GM19193 (cell line): ENCODE data around the gene PLEKHA1.

Experiments used
- POLR2A ChIP-seq: IDR thresholded peaks from 4 replicates; pipeline ENCODE4 v1.6.1; 2011; ENCODE audit not compliant: insufficient read depth, insufficient read length; ENCODE audit errors: extremely low read depth

Gene PLEKHA1

DNA sequence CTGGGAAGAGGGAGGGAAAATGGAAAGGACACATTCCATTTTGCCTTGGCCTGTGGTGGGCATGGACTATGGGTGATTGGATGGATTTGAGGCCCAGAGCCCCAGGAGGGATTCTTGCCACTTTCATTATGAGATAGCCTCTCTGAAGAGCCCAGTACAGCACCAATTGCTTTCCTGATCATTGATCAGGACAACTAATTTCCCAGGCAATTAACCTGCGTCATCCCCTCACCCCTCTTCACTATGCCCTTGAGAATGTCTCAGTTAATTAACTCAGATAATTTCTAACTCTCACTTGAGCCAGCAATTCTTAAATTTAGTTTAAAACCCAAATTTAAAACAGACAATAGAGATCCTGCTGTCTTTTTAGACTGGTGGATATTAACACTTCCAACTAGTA lies 13.5 kb upstream of the PLEKHA1 start:
- no peak for TF ChIP-seq POLR2A

DNA sequence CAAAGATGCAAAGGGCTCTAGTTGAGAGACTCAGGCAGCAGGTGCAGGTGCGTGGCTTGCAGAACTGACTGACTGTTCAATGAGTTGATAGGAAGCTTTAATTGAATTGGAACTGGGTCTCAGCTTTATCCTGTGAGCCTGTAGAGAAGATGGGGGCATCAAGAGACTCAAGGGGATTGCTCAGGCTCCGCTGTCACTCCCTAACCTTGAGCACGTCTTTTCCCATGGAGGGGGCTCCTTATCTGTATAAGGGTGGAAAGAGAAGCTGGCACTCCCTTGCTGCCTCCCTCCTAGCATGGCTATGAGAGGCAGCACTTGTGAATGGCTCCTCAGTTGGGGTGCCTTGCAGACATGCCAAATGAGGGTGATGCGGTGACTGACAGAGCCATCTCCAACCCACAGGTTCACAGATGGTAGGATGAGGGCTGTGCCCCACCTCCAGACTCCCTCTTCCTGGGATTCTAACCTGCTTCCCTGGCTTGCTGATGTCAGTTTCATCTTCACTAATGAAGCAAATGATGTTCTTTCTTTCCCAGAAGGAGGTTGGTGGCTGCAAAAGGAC lies 12.4 kb upstream of the PLEKHA1 start:
- no peak for TF ChIP-seq POLR2A

- TF ChIP-seq POLR2A = no peak
Measured at GRCh38 chr10:122362621-122363020, 11.9 kb upstream of the PLEKHA1 start.

DNA sequence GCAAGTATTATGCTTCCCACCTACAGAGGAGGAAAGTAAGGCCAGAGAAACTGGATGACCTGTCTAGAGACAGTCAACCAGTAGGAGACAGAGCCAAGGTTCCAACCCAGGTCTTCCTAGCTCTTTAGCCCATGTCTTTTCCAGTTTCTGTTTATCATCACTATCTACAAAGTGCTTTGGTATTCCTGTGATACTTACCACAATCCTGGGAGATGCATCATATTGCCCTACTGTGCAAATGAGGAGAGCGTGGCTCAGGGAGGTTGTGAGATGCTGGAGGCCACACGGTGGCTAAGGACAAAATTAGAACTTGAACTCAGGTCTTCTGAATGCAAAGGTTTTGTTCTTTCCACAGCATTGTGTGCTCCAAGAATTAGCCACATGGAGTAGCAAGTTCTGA lies 11.2 kb upstream of the PLEKHA1 start:
- no peak for TF ChIP-seq POLR2A

GRCh38 chr10:122363722-122364463 lies 10.6 kb upstream of the PLEKHA1 start:
- TF ChIP-seq POLR2A = no peak

DNA sequence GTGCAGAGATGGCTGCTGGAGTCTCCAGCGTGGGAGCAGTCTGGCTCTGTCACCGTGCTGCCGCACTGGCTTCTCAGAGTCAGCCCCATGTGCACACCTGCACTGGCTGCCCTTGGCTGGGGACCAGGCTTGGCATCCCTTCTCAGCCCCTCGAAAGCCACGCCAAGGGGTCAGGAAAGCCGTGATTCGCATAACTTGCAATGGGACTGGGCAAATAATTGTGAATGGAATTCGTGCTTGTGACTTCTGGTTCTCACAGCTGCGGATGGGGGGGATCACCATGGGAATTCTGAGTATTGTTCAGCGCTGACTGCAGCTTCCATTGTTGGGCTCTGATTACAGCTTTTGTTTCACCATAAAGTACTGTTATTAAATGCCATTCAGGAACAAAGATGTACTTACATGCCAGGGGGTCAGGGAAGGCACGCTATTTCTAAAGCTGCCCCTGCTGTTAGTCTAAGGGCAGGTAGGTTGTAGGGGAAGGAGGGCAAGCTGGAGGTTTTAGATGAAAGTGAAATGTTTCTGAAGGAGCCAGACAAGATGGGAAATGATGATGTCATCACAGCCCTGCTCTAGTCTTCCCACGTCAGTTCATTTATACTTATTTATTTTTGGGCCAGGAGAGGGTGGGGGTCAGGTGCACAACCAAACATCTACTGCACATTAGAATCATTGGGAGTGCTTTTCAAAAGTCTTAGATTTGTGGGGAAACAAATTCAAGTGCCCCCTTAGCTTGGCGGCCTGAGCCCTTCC lies 5.8 kb upstream of the PLEKHA1 start:
- no peak for TF ChIP-seq POLR2A

DNA sequence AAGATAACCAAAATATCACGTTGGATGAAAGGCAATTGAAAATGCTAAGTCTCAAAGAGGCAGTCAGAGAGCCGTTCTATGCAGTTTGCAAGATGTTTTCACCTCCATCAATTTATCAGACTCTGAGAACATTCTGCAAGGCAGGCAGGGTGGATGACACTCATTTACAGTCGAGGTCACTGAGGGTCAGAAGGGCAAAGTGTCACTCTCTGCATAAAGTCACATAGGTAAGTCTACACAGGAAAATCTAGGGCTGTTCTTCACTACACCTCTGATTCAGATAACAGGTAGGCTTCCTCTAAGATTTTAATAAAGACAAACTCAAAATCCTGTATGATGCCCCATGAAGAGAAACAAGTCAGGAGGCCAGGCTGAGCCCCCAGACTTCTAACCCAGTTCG lies 1.4 kb upstream of the PLEKHA1 start:
- no peak for TF ChIP-seq POLR2A

DNA sequence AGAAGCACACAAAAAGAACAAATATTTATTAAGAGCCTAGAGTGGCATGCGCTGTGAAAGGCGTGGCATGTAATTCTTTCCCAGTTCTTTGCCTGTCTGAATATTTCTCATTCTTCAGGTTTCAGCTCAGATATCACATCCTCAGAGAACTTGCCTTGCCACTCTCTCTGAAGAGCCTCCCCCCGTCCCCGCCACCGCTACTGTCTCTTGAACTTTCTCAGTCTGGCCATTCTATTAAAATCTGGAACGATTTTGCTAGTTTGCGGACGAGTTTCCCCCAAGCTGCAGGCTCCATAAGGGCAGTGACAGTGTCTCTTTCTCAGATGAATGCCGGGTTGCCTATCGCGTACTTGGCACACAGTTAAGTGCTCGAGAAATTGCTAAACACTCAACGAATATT lies 787 bp upstream of the PLEKHA1 start:
- no peak for TF ChIP-seq POLR2A

GRCh38 chr10:122374859-122375678 lies 561 bp downstream of the PLEKHA1 start:
- no peak for TF ChIP-seq POLR2A

- TF ChIP-seq POLR2A = no peak
Measured at GRCh38 chr10:122375679-122376160, 1.2 kb downstream of the PLEKHA1 start.

DNA sequence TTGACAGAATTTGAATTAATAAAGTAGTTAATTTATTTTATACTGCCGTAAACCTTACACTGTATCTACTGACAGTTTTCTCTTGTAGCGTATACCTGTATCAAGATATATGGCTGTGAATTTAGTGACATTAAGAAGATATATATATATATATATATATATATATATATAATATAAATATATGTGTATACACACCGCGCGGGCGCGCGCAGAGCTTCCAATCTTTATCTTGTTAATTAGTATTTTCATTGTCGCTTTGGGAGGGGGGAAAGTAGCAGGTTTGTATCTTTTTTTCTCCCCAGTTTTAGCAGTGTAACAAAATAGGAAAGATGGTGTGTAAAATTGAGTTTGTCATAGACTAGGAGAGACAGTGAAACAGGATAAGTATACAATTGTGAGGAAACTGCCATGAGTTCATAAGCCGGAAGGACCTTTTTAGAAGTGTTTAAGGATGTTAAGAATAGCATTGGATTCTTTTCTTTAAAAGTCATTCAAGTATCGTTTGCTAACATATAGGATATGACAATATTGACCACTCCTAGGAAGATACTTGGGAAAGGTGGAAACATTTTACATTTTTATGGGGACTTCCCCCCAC lies 2.0 kb downstream of the PLEKHA1 start:
- no peak for TF ChIP-seq POLR2A

DNA sequence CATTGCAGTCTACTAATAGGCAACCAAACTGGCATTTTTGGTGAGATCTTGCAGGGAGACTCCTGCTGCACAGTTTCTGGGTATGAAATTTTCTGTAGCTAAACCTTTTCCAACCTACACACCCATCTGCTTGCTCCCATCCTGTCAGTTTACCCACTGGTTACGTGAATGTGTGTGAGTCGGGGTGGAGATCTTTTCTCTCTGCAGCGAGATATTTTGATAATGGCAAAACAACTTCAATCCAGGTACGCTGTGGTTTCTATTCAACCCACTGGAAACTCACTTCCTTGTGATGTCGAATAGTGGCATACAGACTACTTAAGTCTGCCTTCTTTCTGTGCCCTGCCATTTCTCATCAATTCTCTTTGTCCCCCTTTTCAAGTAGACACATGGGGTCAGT lies 4.5 kb downstream of the PLEKHA1 start:
- TF ChIP-seq POLR2A = no peak

DNA sequence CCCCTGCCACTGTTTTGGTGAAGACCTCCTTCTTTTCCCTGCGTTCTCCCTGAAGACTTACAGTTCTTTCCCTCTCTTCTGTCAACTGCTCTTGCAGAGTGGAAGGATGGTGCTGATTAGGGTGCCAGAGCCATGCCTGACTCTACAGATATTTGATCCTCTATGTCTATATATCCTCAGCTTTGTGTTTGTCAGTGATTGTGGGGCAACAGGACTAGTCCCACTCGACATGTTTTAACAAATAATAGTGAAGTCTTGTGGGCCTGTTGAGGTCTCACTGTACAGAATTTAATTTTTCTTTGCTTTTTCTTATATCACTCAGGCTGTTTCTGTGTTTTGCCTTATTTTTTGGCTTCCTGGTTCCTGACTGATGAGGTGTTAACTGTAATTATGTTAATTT lies 5.0 kb downstream of the PLEKHA1 start:
- no peak for TF ChIP-seq POLR2A

DNA sequence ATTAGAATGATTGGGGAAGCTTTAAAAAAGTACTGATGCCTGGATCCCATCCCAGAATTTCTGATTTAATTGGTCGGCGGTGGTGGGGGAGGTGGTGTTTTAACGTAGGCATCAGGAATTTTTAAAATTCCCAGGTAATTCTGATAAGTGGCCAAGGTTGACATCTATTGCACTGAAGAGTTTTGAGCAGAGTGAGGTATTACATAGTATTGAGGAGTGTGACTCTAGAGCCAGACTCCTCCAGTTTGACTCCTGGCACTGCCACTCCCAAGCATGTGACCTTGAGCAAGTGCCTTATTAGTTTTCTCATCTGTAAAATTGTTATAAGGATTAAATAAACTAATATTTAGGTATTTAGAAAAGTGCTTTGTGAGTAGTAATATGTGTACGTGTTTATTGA lies 6.2 kb downstream of the PLEKHA1 start:
- no peak for TF ChIP-seq POLR2A

DNA sequence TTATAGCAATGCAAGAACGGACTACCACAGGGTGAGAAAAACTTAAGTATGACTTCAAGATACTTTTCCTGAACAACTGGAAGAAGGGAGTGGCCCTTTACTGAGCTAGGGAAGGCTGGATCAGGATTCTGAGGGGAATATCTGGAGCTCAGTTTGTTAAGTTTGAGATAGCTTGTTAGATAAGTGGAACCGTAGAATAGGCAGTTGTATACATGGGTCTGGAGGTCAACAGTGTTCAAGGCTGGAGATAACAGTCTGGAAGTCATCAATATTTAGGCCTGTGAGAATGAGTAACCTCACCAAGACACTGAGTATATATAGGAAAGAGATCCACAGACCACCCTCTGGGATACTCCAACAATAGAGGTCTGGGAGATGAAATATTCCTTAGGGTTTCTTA lies 7.2 kb downstream of the PLEKHA1 start:
- no peak for TF ChIP-seq POLR2A
